Glomerular endothelial cell (primary cell): ENCODE results near the gene CBFB. TPM values are rescaled to one million over a fixed set of nuclear protein-coding genes. Genes with fewer than 3 reads are reported as not detected.
A peak's percentile ranks its signal among the peaks of the same experiment; 100 is the strongest.
"Not testable (repeated sequence)": the region's sequence is repeated elsewhere in the genome, so short reads cannot be mapped to it uniquely, and the experiment has no call there.

Experiments
- DNase-seq: peaks from one replicate; pipeline ENCODE4 v3.0.0-alpha.2; 2011; ENCODE audit warnings: low read depth, low spot score; ENCODE audit errors: extremely low read depth
- total RNA-seq: library from RNA; depleted of rRNA; stranded (reverse); fragments of >200 nt; gene quantifications from 2 replicates; pipeline ENCODE4 v1.2.3, GENCODE V29; 2015

CBFB gene
- total RNA-seq, 1 donor from 2014 or later: 60.4 TPM

DNA sequence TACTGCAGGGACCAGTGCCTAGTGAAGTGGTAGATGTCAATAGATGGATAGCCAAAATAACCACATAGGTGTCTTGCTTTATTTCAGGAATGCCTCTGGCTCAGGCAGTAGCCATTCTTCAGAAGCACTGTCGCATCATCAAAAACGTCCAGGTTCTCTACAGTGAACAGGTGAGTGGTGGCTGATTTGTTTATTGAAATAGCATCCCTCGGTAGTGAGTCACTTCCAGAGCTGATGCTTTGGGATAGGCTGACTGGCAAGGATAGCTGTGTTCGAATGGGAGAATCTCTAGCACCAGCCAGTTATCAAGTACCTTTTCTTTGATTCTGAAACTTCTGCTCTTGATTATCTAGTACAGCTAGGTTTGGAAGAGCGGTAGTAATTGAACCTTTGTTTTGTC, 91.1 kb downstream of the CBFB start:
- no peak for DNase-seq

DNA sequence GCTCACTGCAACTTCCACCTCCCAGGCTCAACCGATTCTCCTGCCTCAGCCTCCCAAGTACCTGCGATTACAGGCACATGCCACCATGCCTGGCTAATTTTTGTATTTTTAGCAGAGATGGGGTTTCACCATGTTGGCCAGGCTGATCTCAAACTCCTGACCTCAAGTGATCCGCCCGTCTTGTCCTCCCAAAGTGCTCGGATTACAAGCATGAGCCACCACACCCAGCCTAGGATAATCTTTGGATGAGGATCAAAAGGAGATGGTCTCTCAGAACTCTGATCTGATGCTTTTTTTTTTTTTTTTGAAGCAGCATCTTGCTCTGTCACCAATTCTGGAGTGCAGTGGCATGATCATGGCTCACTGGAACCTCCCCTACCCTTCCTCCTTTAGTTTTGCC, 93.8 kb downstream of the CBFB start:
- not testable (repeated sequence) for DNase-seq

GRCh38 chr16:67128417-67128816, 99.5 kb downstream of the CBFB start:
- no peak for DNase-seq

DNA sequence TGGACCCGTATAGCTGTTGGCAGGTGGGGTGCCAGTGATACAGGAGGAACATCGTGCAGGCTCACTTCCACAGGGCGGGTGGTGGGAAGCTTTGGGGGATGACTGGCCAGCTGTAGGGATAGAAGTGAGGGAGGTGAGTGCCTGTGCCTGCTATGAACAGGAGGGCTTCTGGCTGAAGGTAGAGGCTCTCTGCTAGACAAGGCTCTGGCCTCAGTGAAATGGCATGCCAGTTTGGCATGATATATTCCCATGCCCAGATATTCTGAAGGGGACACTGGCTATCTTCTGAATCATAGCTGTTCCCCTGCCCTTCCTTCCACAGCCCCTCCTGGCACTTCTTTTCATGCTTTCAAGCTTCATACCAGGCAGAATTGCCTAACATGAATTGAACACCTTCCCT, 99.9 kb downstream of the CBFB start:
- DNase-seq: no peak

GRCh38 chr16:67129422-67129821, 100.5 kb downstream of the CBFB start:
- no peak for DNase-seq

DNA sequence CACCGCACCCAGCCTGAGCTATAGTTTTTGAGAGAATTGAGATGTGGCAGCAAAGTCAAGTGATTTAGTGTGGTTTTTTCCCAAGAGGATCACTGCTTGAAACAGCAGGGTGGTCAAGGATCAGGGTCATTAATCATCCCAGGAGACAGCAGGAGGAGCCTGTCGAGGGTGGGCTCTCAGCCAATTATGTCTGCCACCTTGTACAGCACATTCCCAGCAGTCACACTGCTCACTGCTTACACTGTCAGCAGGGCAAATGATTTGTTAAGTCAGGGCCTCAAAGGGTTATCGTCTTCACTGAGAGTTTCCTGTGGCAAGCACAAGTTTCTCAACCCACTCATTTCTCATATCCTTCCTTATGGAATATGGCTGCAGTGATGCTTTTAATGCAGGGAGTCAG, 108.7 kb downstream of the CBFB start:
- peak; percentile 55 for DNase-seq

- no peak for DNase-seq
Observed at GRCh38 chr16:67141391-67141790, 112.4 kb downstream of the CBFB start.

DNA sequence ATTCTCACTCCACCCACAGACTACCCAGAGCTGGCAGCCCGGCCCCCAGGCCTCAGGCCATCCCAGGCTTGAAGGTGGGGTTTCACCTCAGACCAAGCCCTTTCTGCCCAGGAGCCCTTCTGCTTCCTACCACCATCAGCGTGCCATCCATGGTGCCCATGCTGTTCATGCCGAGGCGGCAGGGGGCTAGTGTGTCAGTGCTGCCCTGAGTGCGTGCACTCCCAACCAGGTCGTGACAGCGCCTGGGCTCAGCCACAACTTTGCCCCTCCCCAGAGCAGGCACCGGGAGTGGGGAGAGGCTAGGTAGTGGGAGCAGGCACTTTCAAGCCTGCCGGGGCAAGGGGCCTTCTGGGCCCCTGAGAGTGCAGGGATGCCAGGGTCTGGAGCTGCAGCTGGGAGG, 113.4 kb downstream of the CBFB start:
- DNase-seq: no peak

DNA sequence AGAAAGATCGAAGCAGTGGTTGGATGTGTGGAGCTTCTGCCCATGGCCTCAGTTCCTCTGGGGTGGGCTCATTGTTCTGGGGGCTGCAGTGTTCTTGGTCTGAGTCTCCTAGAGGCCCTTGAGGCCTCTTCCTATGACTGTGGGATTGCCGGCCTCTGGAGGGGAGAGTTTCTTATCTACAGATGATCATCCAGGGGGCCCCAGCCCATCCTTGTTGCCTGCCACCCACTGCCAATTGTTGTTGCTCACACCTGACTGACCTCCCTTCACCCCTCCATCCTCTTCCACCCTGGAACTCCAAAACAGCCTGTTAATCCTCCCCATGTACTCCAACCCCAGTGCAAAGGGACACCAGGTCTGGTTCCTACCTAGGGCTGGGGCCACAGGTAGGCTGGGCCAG, 116.0 kb downstream of the CBFB start:
- DNase-seq: no peak

DNA sequence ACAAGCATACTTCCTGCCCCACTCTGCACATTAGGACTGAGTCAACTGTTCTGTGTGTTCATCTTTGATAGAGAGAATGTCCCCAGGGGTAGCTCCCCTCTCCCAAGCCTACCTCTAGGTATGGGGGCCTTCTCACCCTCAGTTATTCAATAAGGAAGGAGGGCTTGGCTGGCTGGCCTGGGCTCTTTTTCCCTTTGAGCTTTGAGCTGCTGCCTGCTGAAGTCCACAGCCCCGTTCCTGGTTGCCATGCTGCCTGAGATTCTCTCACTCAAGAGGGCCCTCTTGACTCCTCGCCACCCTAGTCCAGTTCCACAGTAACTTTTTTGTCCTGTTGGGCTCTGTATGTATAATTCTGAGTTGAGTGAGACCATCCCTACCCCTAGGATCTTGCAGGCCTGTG, 116.8 kb downstream of the CBFB start:
- no peak for DNase-seq

- no peak for DNase-seq
Observed at GRCh38 chr16:67146523-67147357, 117.8 kb downstream of the CBFB start.

GRCh38 chr16:67147437-67148140, 118.6 kb downstream of the CBFB start:
- DNase-seq: no peak

DNA sequence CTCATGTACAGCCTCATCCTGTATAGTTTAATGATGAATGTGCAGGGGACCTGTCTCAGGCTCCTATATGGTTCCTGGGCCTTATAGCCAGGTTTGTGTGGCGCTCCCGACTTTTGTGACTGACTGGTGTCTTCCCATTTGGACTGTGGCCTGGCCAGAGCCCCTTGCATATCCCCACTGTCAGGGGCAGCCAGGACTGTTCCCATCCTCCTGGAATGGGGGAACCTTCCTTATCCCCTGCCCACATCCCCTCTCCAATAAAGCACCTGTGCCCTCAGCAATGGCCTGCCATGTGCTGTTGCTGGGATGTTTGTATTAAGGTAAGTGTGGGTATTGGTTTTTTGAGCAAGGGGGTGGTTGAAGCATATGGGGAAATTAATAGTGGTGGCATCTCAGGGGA, 119.3 kb downstream of the CBFB start:
- DNase-seq: no peak

DNA sequence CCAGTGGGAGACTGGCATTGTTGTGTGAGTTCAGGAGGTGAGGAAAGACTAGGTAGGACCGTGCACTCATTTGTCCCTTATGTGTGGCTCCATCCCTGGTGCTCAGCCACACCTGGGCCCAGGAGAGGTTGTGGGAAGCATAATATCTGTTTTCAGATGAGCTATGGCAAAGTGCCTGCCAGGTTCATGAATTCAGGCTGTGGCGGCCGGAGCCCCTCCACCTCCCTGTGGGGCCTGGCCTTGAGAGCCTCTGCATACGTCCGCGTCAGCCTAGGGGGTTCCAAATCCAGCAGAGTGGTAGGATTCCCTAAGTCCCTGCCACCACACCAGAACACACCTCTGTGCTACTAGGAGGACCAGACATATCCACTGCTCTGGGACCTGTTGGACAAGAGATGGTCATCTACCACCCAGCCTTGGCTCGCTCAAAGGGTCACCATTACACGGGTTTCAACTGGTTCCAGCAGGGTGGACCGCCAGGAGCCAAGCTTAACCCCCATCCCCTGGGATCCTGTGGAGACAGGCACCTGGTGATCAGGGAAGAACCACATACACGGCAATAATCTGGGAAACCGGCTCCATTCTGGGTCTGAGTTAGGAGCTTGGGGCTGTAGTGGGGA, 119.8 kb downstream of the CBFB start:
- DNase-seq: no peak

GRCh38 chr16:67149276-67150046, 120.5 kb downstream of the CBFB start:
- DNase-seq: no peak

GRCh38 chr16:67150047-67150832, 121.3 kb downstream of the CBFB start:
- no peak for DNase-seq
